HEK293T (cell line): ENCODE measurements around the gene SLC2A4.
A peak's percentile ranks its signal among the peaks of the same experiment; 100 is the strongest.

Source experiments
- CTCF ChIA-PET: fragments of 350-600 bp; formaldehyde crosslinking; extraction: SDS; loops from one replicate; lab custom pipeline; 2021; ENCODE audit warnings: antibody characterized with exemption, inconsistent platforms; lab: Yijun Ruan, JAX
- POLR2A ChIA-PET: fragments of 350-600 bp; formaldehyde crosslinking; extraction: SDS; loops from one replicate; lab custom pipeline; 2020; ENCODE audit warnings: antibody characterized with exemption, inconsistent platforms; lab: Yijun Ruan, JAX
- DNase-seq: peaks from one replicate; pipeline ENCODE4 v3.0.0; 2012; ENCODE audit warnings: mixed read lengths; ENCODE audit errors: extremely low spot score
- ARNT ChIP-seq: fragments of 450-650 bp; IDR thresholded peaks from 2 replicates; pipeline ENCODE4 v1.6.1; 2017; ENCODE audit warnings: mild to moderate bottlenecking
- BHLHE40 ChIP-seq: fragments of 450-650 bp; IDR thresholded peaks from 2 replicates; pipeline ENCODE4 v1.6.1; 2016; ENCODE audit warnings: mild to moderate bottlenecking, moderate library complexity, borderline replicate concordance
- CTBP1 ChIP-seq: fragments of 450-650 bp; IDR thresholded peaks from 2 replicates; pipeline ENCODE4 v1.6.1; 2016; ENCODE audit warnings: borderline replicate concordance
- ELF4 ChIP-seq: fragments of 450-650 bp; IDR thresholded peaks from 2 replicates; pipeline ENCODE4 v1.6.1; 2017; ENCODE audit warnings: antibody characterized with exemption
- FOXA1 ChIP-seq: fragments of 450-650 bp; IDR thresholded peaks from 2 replicates; pipeline ENCODE4 v1.6.1; 2016; ENCODE audit warnings: mild to moderate bottlenecking
- FOXK2 ChIP-seq: fragments of 450-650 bp; IDR thresholded peaks from 2 replicates; pipeline ENCODE4 v1.6.1; 2016; ENCODE audit warnings: mild to moderate bottlenecking
- FOXM1 ChIP-seq: fragments of 450-650 bp; IDR thresholded peaks from 2 replicates; pipeline ENCODE4 v1.6.1; 2017; ENCODE audit warnings: mild to moderate bottlenecking, borderline replicate concordance
- HDGF ChIP-seq: fragments of 450-650 bp; IDR thresholded peaks from 2 replicates; pipeline ENCODE4 v1.6.1; 2017; ENCODE audit warnings: antibody characterized with exemption, borderline replicate concordance
- L3MBTL2 ChIP-seq: fragments of 450-650 bp; conservative IDR thresholded peaks from 2 replicates; pipeline ENCODE4 v1.6.1; 2016; ENCODE audit warnings: mild to moderate bottlenecking
- LEF1 ChIP-seq: fragments of 450-650 bp; IDR thresholded peaks from 2 replicates; pipeline ENCODE4 v1.6.1; 2017; ENCODE audit warnings: mild to moderate bottlenecking, borderline replicate concordance
- NFRKB ChIP-seq: fragments of 450-650 bp; IDR thresholded peaks from 2 replicates; pipeline ENCODE4 v1.6.1; 2016; ENCODE audit warnings: mild to moderate bottlenecking, moderate library complexity
- PKNOX1 ChIP-seq: fragments of 450-650 bp; IDR thresholded peaks from 2 replicates; pipeline ENCODE4 v1.6.1; 2016
- SP1 ChIP-seq: fragments of 450-650 bp; IDR thresholded peaks from 2 replicates; pipeline ENCODE4 v1.6.1; 2017
- SUZ12 ChIP-seq: fragments of 450-650 bp; IDR thresholded peaks from 2 replicates; pipeline ENCODE4 v1.6.1; 2016; ENCODE audit warnings: mild to moderate bottlenecking
- TARDBP ChIP-seq: fragments of 450-650 bp; IDR thresholded peaks from 2 replicates; pipeline ENCODE4 v1.6.1; 2016
- ZNF384 ChIP-seq: fragments of 450-650 bp; IDR thresholded peaks from 2 replicates; pipeline ENCODE4 v1.6.1; 2016

SLC2A4 gene

GRCh38 chr17:7313890-7314718, 32.6 kb downstream of the SLC2A4 start:
- ChIA-PET POLR2A (interaction anchor here (0.6 to 6.4 kb wide), 8 partner anchors 14 to 93 kb away, joined by 3 to 56 read pairs (median 5); partner anchors contain the start of genes GABARAP, NEURL4, SLC2A4 and TMEM256), CTCF (interaction anchor here (1.2 to 1.4 kb wide), 3 partner anchors 11 to 246 kb away, joined by 3 to 5 read pairs (median 3); partner anchors contain the start of gene NEURL4)
- no peak for DNase-seq
- TF ChIP-seq BHLHE40 (no peak), TARDBP (no peak)

- DNase-seq: peak; percentile 92
- TF ChIP-seq HDGF: peak; percentile 80; the same call in 1 of the 2 replicates
- TF ChIP-seq ARNT: peak; percentile 50; the same call in 1 of the 2 replicates
- TF ChIP-seq FOXA1: no peak
- TF ChIP-seq SUZ12: no peak
- TF ChIP-seq L3MBTL2: peak; percentile 68
- peak; percentile 83 for TF ChIP-seq ELF4
- CTCF ChIA-PET: interaction anchor here (0.7 kb wide), 1 partner anchor 10 kb away, joined by 4 read pairs; no protein-coding TSS in a partner anchor
- POLR2A ChIA-PET: interaction anchor here (0.6 to 6.4 kb wide), 5 partner anchors 13 to 94 kb away, joined by 4 to 56 read pairs (median 7); partner anchors contain the start of genes NEURL4, SLC2A4 and TMEM256
Measured at GRCh38 chr17:7314719-7315569, 33.4 kb downstream of the SLC2A4 start, which contains the start of gene GPS2. GPS2 (minus strand) TSS chr17:7315360; CDS start chr17:7315052, 308 bp downstream.

- DNase-seq: no peak
- TF ChIP-seq CTBP1: no peak
- no peak for TF ChIP-seq TARDBP
- TF ChIP-seq ARNT: no peak
- no peak for TF ChIP-seq L3MBTL2
- TF ChIP-seq FOXA1: no peak
- TF ChIP-seq ZNF384: no peak
- TF ChIP-seq FOXM1: no peak
- TF ChIP-seq HDGF: no peak
- no peak for TF ChIP-seq LEF1
- ChIA-PET CTCF (interaction anchor here (0.7 kb wide), 1 partner anchor 9 kb away, joined by 4 read pairs; no protein-coding TSS in a partner anchor), POLR2A (interaction anchor here (6.4 kb wide), 1 partner anchor 12 kb away, joined by 56 read pairs; the partner anchor contains the start of gene NEURL4)
Measured at GRCh38 chr17:7315570-7316235, 34.2 kb downstream of the SLC2A4 start.

- ChIA-PET POLR2A (interaction anchor here (6.4 kb wide), 1 partner anchor 11 kb away, joined by 56 read pairs; the partner anchor contains the start of gene NEURL4), CTCF (no interaction called here)
- no peak for DNase-seq
- TF ChIP-seq ZNF384: no peak
- no peak for TF ChIP-seq NFRKB
- no peak for TF ChIP-seq SP1
- TF ChIP-seq LEF1: no peak
- no peak for TF ChIP-seq ELF4
- TF ChIP-seq FOXM1: no peak
- no peak for TF ChIP-seq FOXA1
- no peak for TF ChIP-seq FOXK2
- TF ChIP-seq PKNOX1: no peak
- TF ChIP-seq SUZ12: no peak
- TF ChIP-seq BHLHE40: no peak
Measured at GRCh38 chr17:7317161-7317803, 35.8 kb downstream of the SLC2A4 start.

- POLR2A ChIA-PET: interaction anchor here (6.4 kb wide), 1 partner anchor 10 kb away, joined by 56 read pairs; the partner anchor contains the start of gene NEURL4
- CTCF ChIA-PET: interaction anchor here (0.5 kb wide), 1 partner anchor 376 kb away, joined by 3 read pairs; no protein-coding TSS in a partner anchor
Measured at GRCh38 chr17:7318121-7318860, 36.8 kb downstream of the SLC2A4 start.

GRCh38 chr17:7321466-7321865, 39.9 kb downstream of the SLC2A4 start:
- POLR2A ChIA-PET: interaction anchor here (1.6 to 2.3 kb wide), 3 partner anchors 8 to 102 kb away, joined by 5 to 14 read pairs (median 5); partner anchors contain the start of genes ACADVL, DLG4 and NEURL4
- CTCF ChIA-PET: no interaction called here
- no peak for DNase-seq
- TF ChIP-seq FOXM1 (no peak), NFRKB (no peak), BHLHE40 (no peak), TARDBP (no peak), PKNOX1 (no peak), ARNT (no peak), ZNF384 (no peak), HDGF (no peak), L3MBTL2 (no peak)

More at GRCh38 chr17:7318121-7318860, 36.8 kb downstream of the SLC2A4 start:
- no peak for DNase-seq
- no peak for TF ChIP-seq LEF1
- no peak for TF ChIP-seq FOXM1
- TF ChIP-seq FOXA1: no peak
- no peak for TF ChIP-seq ARNT
- TF ChIP-seq SP1: no peak
